ENCODE measurements around the gene DNASE2. TPM values are rescaled to one million over a fixed set of nuclear protein-coding genes. Genes with fewer than 3 reads are reported as not detected.
A peak's percentile ranks its signal among the peaks of the same experiment; 100 is the strongest.

The DNASE2 gene
- total RNA-seq, 1 donor from 2014 or later, result 27.9 TPM

- no peaks in the 10 kb centered on the region for H3K27me3 ChIP-seq (ENCODE audit: control insufficient read depth, insufficient read depth, low read length)
- no peak for TF ChIP-seq CTCF (IDR thresholded peaks at IDR 0.05; ENCODE audit: insufficient read depth, low read length, severe bottlenecking)
- DNase-seq (ENCODE audit: low read depth) (no peak), FAIRE-seq (no peak)
- no peaks in the 10 kb centered on the region for H3K36me3 ChIP-seq (ENCODE audit: control insufficient read depth, insufficient read depth, low read length)
- no peak overlapping the region for H3K4me3 ChIP-seq (ENCODE audit: low read depth, low read length)
Observed at GRCh38 chr19:12888006-12888603, 6.9 kb upstream of the DNASE2 start.

- no peak for TF ChIP-seq CTCF (IDR thresholded peaks at IDR 0.05; ENCODE audit: insufficient read depth, low read length, severe bottlenecking)
- DNase-seq (ENCODE audit: low read depth), result no peak
- FAIRE-seq, result no peak
Observed at GRCh38 chr19:12886969-12887747, 5.9 kb upstream of the DNASE2 start, which contains the start of gene KLF1. Gene KLF1, minus strand, starts transcription at chr19:12887201. Its CDS starts 61 bp downstream, at chr19:12887140.

GRCh38 chr19:12886651-12886968, 5.4 kb upstream of the DNASE2 start:
- no peak for TF ChIP-seq CTCF (IDR thresholded peaks at IDR 0.05; ENCODE audit: insufficient read depth, low read length, severe bottlenecking)
- FAIRE-seq (no peak), DNase-seq (ENCODE audit: low read depth) (no peak)
- no peaks in the 10 kb centered on the region for H3K36me3 ChIP-seq (ENCODE audit: control insufficient read depth, insufficient read depth, low read length)
- no peak overlapping the region for H3K4me3 ChIP-seq (ENCODE audit: low read depth, low read length)
- H3K27me3 ChIP-seq (ENCODE audit: control insufficient read depth, insufficient read depth, low read length), result no peaks in the 10 kb centered on the region

More at GRCh38 chr19:12886969-12887747, 5.9 kb upstream of the DNASE2 start, which contains the start of gene KLF1:
- no peaks in the 10 kb centered on the region for H3K27me3 ChIP-seq (ENCODE audit: control insufficient read depth, insufficient read depth, low read length)
- no peak within 1 kb of the TSS for H3K4me3 ChIP-seq (ENCODE audit: low read depth, low read length)
- H3K36me3 ChIP-seq (ENCODE audit: control insufficient read depth, insufficient read depth, low read length), result no peaks in the 10 kb centered on the region

GRCh38 chr19:12885749-12886650, 4.8 kb upstream of the DNASE2 start:
- peak overlapping the region; percentile 1 for H3K4me3 ChIP-seq (ENCODE audit: low read depth, low read length)
- no peak for FAIRE-seq
- no peak for TF ChIP-seq CTCF (IDR thresholded peaks at IDR 0.05; ENCODE audit: insufficient read depth, low read length, severe bottlenecking)
- H3K27me3 ChIP-seq (ENCODE audit: control insufficient read depth, insufficient read depth, low read length), result no peaks in the 10 kb centered on the region
- H3K36me3 ChIP-seq (ENCODE audit: control insufficient read depth, insufficient read depth, low read length), result no peaks in the 10 kb centered on the region
- DNase-seq (ENCODE audit: low read depth), result no peak

GRCh38 chr19:12884926-12885748, 3.9 kb upstream of the DNASE2 start:
- peak; percentile 53 for TF ChIP-seq CTCF (IDR thresholded peaks at IDR 0.05; ENCODE audit: insufficient read depth, low read length, severe bottlenecking)
- FAIRE-seq, result no peak
- Histone ChIP-seq H3K27me3 (ENCODE audit: control insufficient read depth, insufficient read depth, low read length) (no peaks in the 10 kb centered on the region), H3K36me3 (ENCODE audit: control insufficient read depth, insufficient read depth, low read length) (no peaks in the 10 kb centered on the region), H3K4me3 (ENCODE audit: low read depth, low read length) (peak overlapping the region; percentile 1)
- peak; percentile 72 for DNase-seq (ENCODE audit: low read depth)
